CD14-positive monocyte (primary cell): ENCODE results near the gene ZNF48. TPM values are rescaled to one million over a fixed set of nuclear protein-coding genes. Genes with fewer than 3 reads are reported as not detected.

Source experiments
- DNase-seq, 3 donors: peaks; one replicate each; pipeline ENCODE4 v3.0.0-alpha.2; 2011 to 2022
- H2AFZ ChIP-seq: 2 replicates; pipeline ENCODE4 v1.6.0; 2012; ENCODE audit warnings: mild to moderate bottlenecking, low read depth, low read length, inconsistent platforms; ENCODE audit not compliant: insufficient read depth, poor library complexity, severe bottlenecking
- H3K27ac ChIP-seq, 2 donors: 1 replicate in 1 of 2; 2 replicates in 1 of 2; pipeline ENCODE4 v1.5.1; 2012 to 2013; ENCODE audit warnings: low read length in 2 of 2, control low read depth in 1 of 2, inconsistent platforms in 1 of 2, low read depth in 1 of 2, mild to moderate bottlenecking in 1 of 2
- H3K27me3 ChIP-seq, 2 donors: one replicate each; pipeline versions ENCODE4 v1.6.0 to v1.6.1; 2011 to 2013; ENCODE audit warnings: low read length in 2 of 2; ENCODE audit not compliant: control insufficient read depth in 2 of 2, insufficient read depth in 2 of 2
- H3K36me3 ChIP-seq, 2 donors: replicated peaks in 1 of 2; 1 replicate in 1 of 2; 2 replicates in 1 of 2; pipeline versions ENCODE4 v1.5.1 to v1.6.1; 2012 to 2013; ENCODE audit warnings: low read length in 2 of 2, control low read depth in 1 of 2, inconsistent platforms in 1 of 2, mild to moderate bottlenecking in 1 of 2; ENCODE audit not compliant: insufficient read depth in 2 of 2, control insufficient read depth in 1 of 2
- H3K4me1 ChIP-seq, 2 donors: 1 replicate in 1 of 2; 2 replicates in 1 of 2; pipeline versions ENCODE4 v1.5.1 to v1.6.1; 2012 to 2013; ENCODE audit warnings: low read length in 2 of 2, control low read depth in 1 of 2, inconsistent platforms in 1 of 2, mild to moderate bottlenecking in 1 of 2, moderate library complexity in 1 of 2; ENCODE audit not compliant: insufficient read depth in 2 of 2, control insufficient read depth in 1 of 2
- H3K4me2 ChIP-seq: replicated peaks from 2 replicates; pipeline ENCODE3; 2012; ENCODE audit warnings: low read length, moderate library complexity, mild to moderate bottlenecking; ENCODE audit not compliant: poor library complexity, severe bottlenecking; ENCODE audit errors: extremely low read depth
- H3K4me3 ChIP-seq, 3 experiments: fragments of 200-600 bp in 1 of 3; sonication (generic) in 1 of 3; replicated peaks in 1 of 3; 1 replicate in 2 of 3; 2 replicates in 1 of 3; pipeline ENCODE4 v1.5.1; 2011 to 2013; ENCODE audit warnings: low read length in 3 of 3, mild to moderate bottlenecking in 3 of 3, control low read depth in 2 of 3, low read depth in 2 of 3, inconsistent platforms in 1 of 3, moderate library complexity in 1 of 3
- H3K79me2 ChIP-seq: 2 replicates; pipeline ENCODE4 v1.6.0; 2012; ENCODE audit warnings: mild to moderate bottlenecking, control low read depth, inconsistent platforms, low read length, moderate library complexity; ENCODE audit not compliant: insufficient read depth
- H3K9ac ChIP-seq: 2 replicates; pipeline ENCODE4 v1.6.0; 2017; ENCODE audit warnings: low read length, mild to moderate bottlenecking; ENCODE audit not compliant: insufficient read depth, poor library complexity, severe bottlenecking
- H3K9me3 ChIP-seq, 2 donors: replicated peaks in 1 of 2; 1 replicate in 1 of 2; 2 replicates in 1 of 2; pipeline versions ENCODE4 v1.5.1 to v1.6.1; 2012 to 2013; ENCODE audit warnings: low read length in 2 of 2, control low read depth in 1 of 2; ENCODE audit not compliant: control insufficient read depth in 1 of 2, insufficient read depth in 1 of 2
- H4K20me1 ChIP-seq: 2 replicates; pipeline ENCODE4 v1.6.0; 2012; ENCODE audit warnings: mild to moderate bottlenecking, low read length, control low read depth, moderate library complexity; ENCODE audit not compliant: insufficient read depth
- H3K27ac Mint-ChIP-seq, 7 donors: one replicate each; pipeline ENCODE4 v1.8.0; 2020; ENCODE audit warnings: mild to moderate bottlenecking in 7 of 7, mixed read lengths in 7 of 7, moderate library complexity in 6 of 7, inconsistent platforms in 2 of 7
- H3K27me3 Mint-ChIP-seq, 3 donors: one replicate each; pipeline ENCODE4 v1.8.0; 2021 to 2022; ENCODE audit warnings: low read depth in 3 of 3, mild to moderate bottlenecking in 3 of 3, mixed read lengths in 3 of 3, moderate library complexity in 3 of 3, inconsistent platforms in 1 of 3
- H3K36me3 Mint-ChIP-seq, 2 donors: one replicate each; pipeline ENCODE4 v1.8.0; 2020; ENCODE audit warnings: mixed read lengths in 2 of 2, inconsistent platforms in 1 of 2, mild to moderate bottlenecking in 1 of 2
- H3K4me1 Mint-ChIP-seq: one replicate; pipeline ENCODE4 v1.8.0; 2020; ENCODE audit warnings: mild to moderate bottlenecking, mixed read lengths
- H3K4me3 Mint-ChIP-seq, 2 donors: one replicate each; pipeline ENCODE4 v1.8.0; 2020; ENCODE audit warnings: mild to moderate bottlenecking in 2 of 2, mixed read lengths in 2 of 2, moderate library complexity in 1 of 2
- H3K9me3 Mint-ChIP-seq, 7 donors: one replicate each; pipeline ENCODE4 v1.8.0; 2020 to 2022; ENCODE audit warnings: mixed read lengths in 7 of 7, mild to moderate bottlenecking in 6 of 7, moderate library complexity in 6 of 7, inconsistent platforms in 2 of 7
- WGBS: methylation state at CpG from one replicate; pipeline ENCODE4 v1.1.5; 2013; ENCODE audit warnings: missing lambda C conversion rate; ENCODE audit not compliant: insufficient coverage; 5-methylcytosine and 5-hydroxymethylcytosine counted together
- intact Hi-C, 2 donors: fragments of 100-400 bp; cut with micrococcal nuclease; formaldehyde crosslinking; loops; one replicate each; pipeline versions ENCODE4 v1.15.0 to v1.15.1; 2023
- polyA plus RNA-seq, 3 donors: library from polyadenylated mRNA; depleted of rRNA in 1 of 3; unstranded in 2 of 3; stranded (reverse) in 1 of 3; fragments of 300-500 nt in 2 of 3; fragments of >200 nt in 1 of 3; fragmentation: Illumina TruSeq in 2 of 3; gene quantifications; 1 replicate in 2 of 3; 2 replicates in 1 of 3; pipeline ENCODE4 v1.2.3, GENCODE V29; 2012 to 2021
- TF ChIP-seq, protein P1 (sequence below): fragments of 200-600 bp; IDR thresholded peaks from one replicate; pipeline ENCODE4 v1.8.0; 2022; ENCODE audit warnings: antibody characterized with exemption, mild to moderate bottlenecking

Gene ZNF48
- polyA plus RNA-seq, 3 donors, result 0.67 to 1.4 (median 0.93) TPM

DNA sequence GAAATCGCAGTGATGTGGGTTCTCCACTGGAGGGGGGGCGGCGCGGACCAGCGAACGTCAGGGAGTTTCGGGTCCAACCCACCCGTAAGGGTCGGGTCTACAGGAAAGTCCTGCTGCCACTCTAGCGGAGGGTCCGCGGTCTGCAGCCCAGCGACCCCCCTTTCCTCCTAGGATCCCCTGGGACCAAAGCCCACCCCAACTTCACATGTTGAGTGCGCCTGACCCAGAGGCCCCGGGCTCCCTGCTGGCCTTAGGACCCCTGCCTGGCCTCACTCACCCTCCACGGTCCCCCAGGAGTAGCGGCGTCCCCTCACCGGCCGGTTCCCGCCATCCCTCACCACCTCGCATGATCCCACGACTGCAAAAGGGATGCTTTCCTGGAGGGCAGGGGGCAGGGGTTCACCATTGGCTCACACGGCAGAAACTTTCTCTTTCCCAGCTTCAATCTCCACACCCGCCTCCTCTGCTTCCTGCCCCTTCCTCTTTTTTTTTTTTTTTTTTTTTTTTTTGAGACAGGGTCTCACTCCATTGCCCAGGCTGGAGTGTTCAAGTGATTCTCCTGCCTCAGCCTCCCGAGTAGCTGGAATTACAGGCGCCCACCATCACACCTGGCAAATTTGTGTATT, 15.9 kb upstream of the ZNF48 start:
- H2AFZ ChIP-seq, result peak overlapping the region; percentile 76
- peak overlapping the region; percentile 50 to 77 (median 74) for H3K4me3 ChIP-seq
- 26% methylated on average over 22 of the region's 27 CpGs for WGBS
- H3K36me3 ChIP-seq, result no peaks in the 10 kb centered on the region
- intact Hi-C loops, result loop anchor here (2.0 to 10.0 kb wide), 3 partner anchors 44 to 336 kb away; partner anchors contain the start of genes FBRS (in 1 of the 2) and PRR14 (in 1 of the 2)
- peaks cover 30 to 42% of the 10 kb centered on the region in 2 donors for H3K4me1 ChIP-seq
- peaks cover 4 to 11% (median 8%) of the 10 kb centered on the region in 3 donors for H3K27me3 Mint-ChIP-seq
- TF ChIP-seq, protein P1, sequence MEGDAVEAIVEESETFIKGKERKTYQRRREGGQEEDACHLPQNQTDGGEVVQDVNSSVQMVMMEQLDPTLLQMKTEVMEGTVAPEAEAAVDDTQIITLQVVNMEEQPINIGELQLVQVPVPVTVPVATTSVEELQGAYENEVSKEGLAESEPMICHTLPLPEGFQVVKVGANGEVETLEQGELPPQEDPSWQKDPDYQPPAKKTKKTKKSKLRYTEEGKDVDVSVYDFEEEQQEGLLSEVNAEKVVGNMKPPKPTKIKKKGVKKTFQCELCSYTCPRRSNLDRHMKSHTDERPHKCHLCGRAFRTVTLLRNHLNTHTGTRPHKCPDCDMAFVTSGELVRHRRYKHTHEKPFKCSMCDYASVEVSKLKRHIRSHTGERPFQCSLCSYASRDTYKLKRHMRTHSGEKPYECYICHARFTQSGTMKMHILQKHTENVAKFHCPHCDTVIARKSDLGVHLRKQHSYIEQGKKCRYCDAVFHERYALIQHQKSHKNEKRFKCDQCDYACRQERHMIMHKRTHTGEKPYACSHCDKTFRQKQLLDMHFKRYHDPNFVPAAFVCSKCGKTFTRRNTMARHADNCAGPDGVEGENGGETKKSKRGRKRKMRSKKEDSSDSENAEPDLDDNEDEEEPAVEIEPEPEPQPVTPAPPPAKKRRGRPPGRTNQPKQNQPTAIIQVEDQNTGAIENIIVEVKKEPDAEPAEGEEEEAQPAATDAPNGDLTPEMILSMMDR, result no peak
- no peaks in the 10 kb centered on the region for H3K9me3 Mint-ChIP-seq
- H3K4me1 Mint-ChIP-seq, result peaks cover 29% of the 10 kb centered on the region
- no peak for DNase-seq
- peaks cover 0 to 3% of the 10 kb centered on the region in 2 donors for H3K27me3 ChIP-seq
- no peaks in the 10 kb centered on the region for H4K20me1 ChIP-seq
- peak overlapping the region; percentile 78 for H3K4me2 ChIP-seq
- H3K27ac ChIP-seq, result peak overlapping the region; percentile 100
- no peaks in the 10 kb centered on the region for H3K36me3 Mint-ChIP-seq
- H3K79me2 ChIP-seq, result peaks cover 7% of the 10 kb centered on the region
- no peaks in the 10 kb centered on the region for H3K9me3 ChIP-seq
- peak overlapping the region; percentile 91 to 95 for H3K4me3 Mint-ChIP-seq
- peak overlapping the region; percentile 99 for H3K9ac ChIP-seq
- H3K27ac Mint-ChIP-seq, result peak overlapping the region in 5 of 7 donors; percentile 54 to 100 (median 100)

DNA sequence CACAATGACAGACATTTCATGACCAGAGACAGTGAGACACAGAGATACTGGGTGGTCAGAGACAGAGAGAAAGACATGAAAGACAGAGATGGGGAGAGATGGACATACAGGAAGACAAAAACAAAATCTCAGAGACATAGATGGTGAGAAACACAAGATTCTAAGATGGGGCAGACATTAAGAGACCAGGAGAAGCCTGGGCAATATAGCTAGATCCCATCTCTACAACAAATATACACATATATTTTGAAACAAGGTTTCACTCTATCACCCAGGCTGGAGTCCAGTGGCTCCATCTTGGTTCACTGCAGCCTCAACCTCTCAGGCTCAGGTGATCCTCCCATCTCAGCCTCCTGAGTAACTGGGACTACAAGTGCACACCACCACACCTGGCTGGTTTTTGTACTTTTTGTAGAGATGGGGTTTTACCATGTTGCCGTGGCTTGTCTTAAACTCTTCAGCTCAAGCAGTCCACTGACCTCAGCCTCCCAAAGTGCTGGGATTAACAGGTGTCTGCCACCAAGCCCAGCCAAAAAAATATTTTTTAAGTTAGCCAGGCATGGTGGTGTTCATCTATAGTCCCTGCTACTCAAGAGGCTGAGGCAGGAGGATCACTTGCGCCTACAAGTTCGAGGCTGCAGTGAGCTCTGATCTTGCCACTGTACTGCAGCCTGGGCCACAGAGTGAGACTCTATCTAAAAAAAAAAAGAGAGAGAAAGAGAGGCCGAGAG, 15.0 kb upstream of the ZNF48 start:
- Histone ChIP-seq H4K20me1 (no peaks in the 10 kb centered on the region), H2AFZ (no peak overlapping the region), H3K9me3 (no peaks in the 10 kb centered on the region), H3K27me3 (peaks cover 0 to 3% of the 10 kb centered on the region in 2 donors), H3K79me2 (peaks cover 7% of the 10 kb centered on the region), H3K4me3 (no peak overlapping the region), H3K4me2 (no peak overlapping the region), H3K36me3 (no peaks in the 10 kb centered on the region), H3K4me1 (peaks cover 30 to 42% of the 10 kb centered on the region in 2 donors), H3K9ac (no peak overlapping the region), H3K27ac (no peak overlapping the region)
- Mint-ChIP-seq H3K27me3 (peaks cover 10 to 12% (median 11%) of the 10 kb centered on the region in 3 donors), H3K4me1 (peaks cover 29% of the 10 kb centered on the region), H3K9me3 (no peaks in the 10 kb centered on the region), H3K4me3 (no peak overlapping the region), H3K27ac (peak overlapping the region in 2 of 7 donors; percentile 10 to 61), H3K36me3 (no peaks in the 10 kb centered on the region)
- TF ChIP-seq, protein P1, result no peak
- DNase-seq, result no peak
- intact Hi-C loops, result loop anchor here in 1 of 2 donors (2.0 kb wide), 1 partner anchor 15 kb away; the partner anchor contains the start of gene ZNF48
- WGBS, result 95% methylated on average over 3 of the region's 4 CpGs
